Cardiac ventricle fibroblast (primary cell): ENCODE measurements around the gene ACTN4. TPM values are rescaled to one million over a fixed set of nuclear protein-coding genes. Genes with fewer than 3 reads are reported as not detected.

Source experiments
- total RNA-seq: library from RNA; depleted of rRNA; stranded (reverse); fragments of >200 nt; gene quantifications from 2 replicates; pipeline ENCODE4 v1.2.3, GENCODE V29; 2015

The ACTN4 gene
- total RNA-seq: 190 and 231 TPM in 2 replicates

DNA sequence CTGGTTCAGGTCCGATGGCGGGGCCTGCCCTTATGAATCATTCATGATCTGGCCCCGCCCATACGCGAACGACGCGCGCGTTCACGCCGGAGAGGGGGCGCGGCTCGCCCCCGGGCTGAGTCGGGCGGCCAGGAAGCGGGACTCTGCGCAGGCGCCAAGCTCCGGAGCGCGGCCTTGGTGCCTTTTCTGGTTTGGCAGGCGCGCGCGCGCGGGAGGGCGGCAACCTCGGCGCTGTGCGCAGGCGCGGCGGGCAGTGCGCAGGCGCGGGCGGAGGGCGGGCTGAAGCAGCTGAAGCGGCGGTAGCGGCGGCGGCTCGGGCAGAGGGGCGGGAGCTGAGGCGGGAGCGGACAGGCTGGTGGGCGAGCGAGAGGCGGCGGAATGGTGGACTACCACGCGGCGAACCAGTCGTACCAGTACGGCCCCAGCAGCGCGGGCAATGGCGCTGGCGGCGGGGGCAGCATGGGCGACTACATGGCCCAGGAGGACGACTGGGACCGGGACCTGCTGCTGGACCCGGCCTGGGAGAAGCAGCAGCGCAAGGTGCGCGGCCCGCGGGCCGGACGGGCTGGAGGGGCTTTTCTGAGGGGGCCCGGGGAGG, at the start of gene ACTN4:
Gene ACTN4, plus strand, starts transcription at position 282 of the 598 bp plus-strand sequence. Its CDS starts 97 bp downstream, at position 379.

DNA sequence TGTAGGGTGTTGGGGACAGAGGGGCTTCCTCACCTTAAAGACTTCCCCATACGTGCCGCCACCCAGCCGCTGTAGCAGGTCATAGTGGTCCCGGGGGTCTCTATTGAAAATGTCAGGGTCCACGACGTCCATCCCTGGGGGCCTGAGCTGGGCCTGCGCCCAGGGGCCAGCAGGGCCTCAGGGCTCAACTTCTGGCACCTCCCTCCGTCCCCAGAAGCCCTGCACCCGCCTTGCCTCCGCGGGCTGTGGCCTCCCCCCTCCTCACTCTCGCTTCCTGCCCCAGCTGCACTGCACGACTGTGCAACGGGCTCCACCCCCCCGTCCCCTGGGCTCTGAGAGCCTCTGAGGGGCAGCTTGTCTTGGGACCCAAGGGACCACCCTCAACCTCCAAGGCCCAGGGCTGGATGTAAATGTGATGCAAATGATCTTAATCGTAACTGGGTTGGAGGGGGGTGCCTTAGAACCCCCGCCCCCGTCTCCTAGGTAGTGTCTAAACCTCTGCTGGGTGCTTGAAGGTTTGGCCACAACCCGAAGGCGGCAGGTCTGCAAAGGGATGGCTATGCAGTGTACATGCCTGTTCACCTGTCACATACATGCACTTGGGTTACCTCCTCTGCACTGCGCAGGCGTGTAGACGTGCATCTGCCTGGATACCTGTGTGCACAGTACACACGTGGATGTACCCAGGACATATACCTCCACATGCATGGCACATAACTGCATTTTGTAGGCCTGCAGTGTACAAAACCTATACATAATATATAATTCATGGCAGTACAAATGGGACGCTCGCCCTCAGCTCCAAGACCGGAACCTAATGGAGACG, 29.5 kb upstream of the ACTN4 start, which contains the start of gene MAP4K1:
Gene MAP4K1, minus strand, starts transcription at position 190 of the 826 bp plus-strand sequence. Its CDS starts 58 bp downstream, at position 132.

DNA sequence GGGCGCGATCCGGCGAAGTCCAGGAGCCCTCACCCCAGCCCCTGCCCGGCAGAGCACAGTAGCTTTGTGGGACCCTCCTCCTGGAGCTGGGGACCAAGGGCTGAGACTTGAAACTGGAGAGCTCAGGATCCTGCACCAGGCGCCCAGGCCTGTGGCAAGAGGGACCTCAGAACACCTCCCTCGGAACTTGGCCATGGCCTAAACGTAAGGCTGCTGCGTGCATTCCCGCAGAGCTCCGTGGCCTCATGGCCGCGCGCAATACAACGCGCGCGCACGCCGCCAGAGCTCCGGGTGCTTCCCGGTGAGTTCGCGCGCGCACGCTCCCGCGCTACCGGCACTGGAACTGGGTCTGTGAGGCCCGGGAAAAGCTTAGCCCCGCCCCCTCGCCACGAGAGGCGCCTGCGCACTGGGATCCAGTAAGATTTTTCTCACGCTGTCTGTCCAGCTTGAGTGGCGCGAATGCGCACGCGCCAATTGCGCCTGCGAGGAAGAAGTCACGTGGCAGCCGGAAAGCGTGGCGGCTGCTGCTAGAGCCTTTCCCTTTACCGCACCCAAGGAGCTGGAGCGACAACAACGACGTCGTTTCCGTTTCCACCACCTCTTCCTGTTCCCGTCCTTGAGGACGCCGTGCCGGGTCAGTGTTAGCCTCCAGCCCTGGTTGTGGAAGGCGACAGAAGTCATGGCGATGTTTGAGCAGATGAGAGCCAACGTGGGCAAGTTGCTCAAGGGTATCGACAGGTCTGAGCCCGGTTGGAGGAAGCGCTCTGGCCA, 28.7 kb upstream of the ACTN4 start, which contains the start of gene EIF3K:
Gene EIF3K, plus strand, starts transcription at position 599 of the 771 bp plus-strand sequence. Its CDS starts 81 bp downstream, at position 680.

DNA sequence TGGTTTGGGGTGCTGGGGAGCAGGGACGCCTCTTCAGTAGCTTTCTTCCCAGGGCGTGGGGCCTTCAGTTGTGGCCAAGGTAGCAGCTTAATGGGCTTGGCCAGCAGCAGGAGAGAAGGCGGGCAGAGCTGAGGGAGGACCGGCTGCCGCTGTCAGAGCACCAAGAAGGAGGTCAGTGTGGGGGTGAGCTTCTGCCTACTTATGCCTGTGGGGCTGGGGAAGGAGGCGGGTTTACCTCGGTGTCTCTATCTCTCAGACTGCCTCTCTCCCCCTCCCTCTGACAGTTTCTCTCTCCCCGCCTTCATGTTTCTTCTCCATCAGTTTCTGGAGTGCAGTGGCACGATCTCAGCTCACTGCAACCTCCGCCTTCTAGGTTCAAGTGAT, 96.8 kb downstream of the ACTN4 start, which contains the start of gene CAPN12:
Gene CAPN12, minus strand, starts transcription at position 177 of the 384 bp plus-strand sequence. CDS start 309 bp downstream, outside the sequence.

DNA sequence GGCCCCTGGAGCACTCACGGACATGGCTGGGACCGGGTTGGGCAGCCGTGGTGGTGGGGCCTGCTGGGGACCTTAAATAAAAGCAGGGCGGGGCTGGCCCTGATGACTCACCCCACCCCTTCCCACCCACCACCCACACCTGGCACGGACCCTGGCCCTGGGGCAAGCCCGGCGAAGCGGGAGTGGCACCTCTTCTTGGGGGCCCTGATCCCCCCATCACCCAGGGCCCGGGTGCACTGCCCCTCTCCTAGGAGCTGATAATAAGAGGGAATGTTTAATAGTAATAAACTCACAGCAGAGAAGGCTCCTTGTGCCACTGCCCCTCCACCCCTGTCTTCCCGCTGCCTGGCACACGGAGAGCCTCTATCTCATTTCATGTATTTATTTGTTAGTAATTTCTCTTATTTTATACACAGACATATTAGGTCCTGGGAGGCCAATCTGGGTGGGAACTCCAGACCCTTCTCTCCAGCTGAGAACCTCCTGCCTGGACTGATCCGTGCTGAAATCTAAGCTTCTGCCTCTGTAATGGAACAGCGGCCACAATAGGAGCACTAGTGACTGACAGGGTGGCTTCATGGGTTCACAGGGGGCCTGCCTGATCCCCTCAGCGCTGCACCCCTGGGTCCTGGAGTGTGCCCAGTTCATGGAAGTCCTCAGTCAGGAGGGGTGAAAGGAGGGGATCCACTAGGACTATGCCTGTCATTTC, 126.2 kb downstream of the ACTN4 start, which contains the start of gene LGALS7:
Gene LGALS7, minus strand, starts transcription at position 49 of the 709 bp plus-strand sequence. Its CDS starts 25 bp downstream, at position 24.

Other genes starting within 250 kb of the ACTN4 start
- gene FAM98C, start 244.6 kb upstream of the ACTN4 start, total RNA-seq: 14.0 and 26.8 TPM in 2 replicates
- not detected in 2 replicates for gene RASGRP4, start 221.4 kb upstream of the ACTN4 start, total RNA-seq
- under 0.01 TPM in 1 of 2 replicates, not detected in the other for gene RYR1, start 214.0 kb upstream of the ACTN4 start, total RNA-seq
- gene MAP4K1, start 29.7 kb upstream of the ACTN4 start, total RNA-seq: not detected in 2 replicates
- 249 and 281 TPM in 2 replicates for gene EIF3K, start 28.5 kb upstream of the ACTN4 start, total RNA-seq
- gene CAPN12, start 96.8 kb downstream of the ACTN4 start, total RNA-seq: not detected in 2 replicates
- gene LGALS7, start 125.9 kb downstream of the ACTN4 start, total RNA-seq: not detected in 2 replicates
- not detected in 2 replicates for gene LGALS7B, start 141.6 kb downstream of the ACTN4 start, total RNA-seq
- gene LGALS4, start 165.3 kb downstream of the ACTN4 start, total RNA-seq: not detected in 2 replicates
- gene ECH1, start 184.1 kb downstream of the ACTN4 start, total RNA-seq: 67.3 and 78.4 TPM in 2 replicates
- 160 and 169 TPM in 2 replicates for gene HNRNPL, start 202.3 kb downstream of the ACTN4 start, total RNA-seq
- gene RINL, start 230.6 kb downstream of the ACTN4 start, total RNA-seq: 2.4 and 5.2 TPM in 2 replicates